Measurements from ENCODE around the gene ANTXRL. TPM values are rescaled to one million over a fixed set of nuclear protein-coding genes. Genes with fewer than 3 reads are reported as not detected.
A peak's percentile ranks its signal among the peaks of the same experiment; 100 is the strongest.
"Not testable (repeated sequence)": the region's sequence is repeated elsewhere in the genome, so short reads cannot be mapped to it uniquely, and the experiment has no call there.

The ANTXRL gene
- total RNA-seq, 1 experiment from 2014 or later = not detected

GRCh38 chr10:46378108-46378507, 91.3 kb downstream of the ANTXRL start:
- H3K4me3 ChIP-seq (ENCODE audit: low read length); H3K4me2 ChIP-seq (ENCODE audit: low read length); H2AFZ ChIP-seq (ENCODE audit: low read length); H3K9me3 ChIP-seq (ENCODE audit: low read length); H3K36me3 ChIP-seq (ENCODE audit: low read depth, low read length); H3K79me2 ChIP-seq (ENCODE audit: low read length); H3K9me2 ChIP-seq (replicated peaks; ENCODE audit: low read length); intact Hi-C loops (cut with micrococcal nuclease); H3K9ac ChIP-seq (ENCODE audit: low read length); H3K27ac ChIP-seq (ENCODE audit: low read length); H4K20me1 ChIP-seq (ENCODE audit: low read length); CTCF ChIA-PET; POLR2A ChIA-PET (ENCODE audit: unreplicated experiment); BruUV-seq (replicated peaks); DNase-seq; H3K4me1 ChIP-seq (ENCODE audit: insufficient read depth, low read length); H3K27me3 ChIP-seq (ENCODE audit: low read length); H3F3A ChIP-seq (ENCODE audit: low read length, unreplicated experiment): not testable (repeated sequence)
- peak; percentile 91 for ATAC-seq

DNA sequence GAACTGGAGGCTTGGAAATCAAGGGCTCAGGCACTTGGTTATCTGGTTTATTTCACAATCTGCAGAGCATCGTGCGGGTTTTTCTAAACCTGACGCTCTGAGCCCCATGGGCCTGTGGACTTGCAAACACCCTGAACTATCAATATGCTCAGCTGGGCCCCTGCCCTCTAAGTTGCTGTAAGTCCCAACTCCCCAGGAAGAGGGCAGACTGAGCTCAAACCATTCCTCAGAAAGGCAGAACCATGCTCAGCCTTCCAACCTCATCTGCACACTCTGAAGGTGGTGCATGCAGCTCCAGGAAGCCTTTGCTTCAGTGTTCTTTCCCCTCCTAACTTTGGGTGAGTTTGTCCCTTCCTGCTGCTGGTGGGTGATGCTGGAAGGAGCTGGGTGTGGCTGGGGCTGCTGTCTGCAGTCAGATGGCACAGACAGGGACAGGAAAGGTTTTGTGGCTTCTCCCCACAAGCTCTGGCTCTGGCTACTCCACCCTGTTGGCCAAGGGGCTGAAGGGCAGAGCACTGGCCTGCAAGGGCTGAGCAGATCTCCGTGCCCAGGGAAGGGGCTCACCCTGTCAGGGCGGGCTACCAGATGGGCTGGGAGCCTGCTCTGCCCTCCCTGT, 92.5 kb downstream of the ANTXRL start:
- H3K27ac ChIP-seq (ENCODE audit: low read length); POLR2A ChIA-PET (ENCODE audit: unreplicated experiment); H3K79me2 ChIP-seq (ENCODE audit: low read length); CTCF ChIA-PET; DNase-seq; ATAC-seq; H4K20me1 ChIP-seq (ENCODE audit: low read length); H3K9me2 ChIP-seq (replicated peaks; ENCODE audit: low read length); H3F3A ChIP-seq (ENCODE audit: low read length, unreplicated experiment); H3K36me3 ChIP-seq (ENCODE audit: low read depth, low read length); H3K4me3 ChIP-seq (ENCODE audit: low read length); H2AFZ ChIP-seq (ENCODE audit: low read length); BruUV-seq (replicated peaks); H3K9ac ChIP-seq (ENCODE audit: low read length); H3K4me1 ChIP-seq (ENCODE audit: insufficient read depth, low read length); H3K9me3 ChIP-seq (ENCODE audit: low read length); intact Hi-C loops (cut with micrococcal nuclease); H3K4me2 ChIP-seq (ENCODE audit: low read length); H3K27me3 ChIP-seq (ENCODE audit: low read length): not testable (repeated sequence)

Other genes with a start within 250 kb of the ANTXRL start
- not detected in 2 replicates for gene MSMB, start 240.7 kb upstream of the ANTXRL start, total RNA-seq (2014; rRNA removed)
- gene ANXA8L1, start 88.8 kb downstream of the ANTXRL start, total RNA-seq (2014; rRNA removed) = not detected in 2 replicates
- not detected in 2 replicates for gene NPY4R, start 179.0 kb downstream of the ANTXRL start, total RNA-seq (2014; rRNA removed)

Data from PC-3 (cell line).